CD4-positive, alpha-beta T cell (primary cell): Measurements from ENCODE around the gene METTL6. TPM values are rescaled to one million over a fixed set of nuclear protein-coding genes. Genes with fewer than 3 reads are reported as not detected.

Experiments
- ATAC-seq: fragments of 200-7000 bp; cut with Tn5 transposase; one replicate; pipeline ENCODE4 v1.10.0; 2022; ENCODE audit warnings: mild to moderate bottlenecking; ENCODE audit not compliant: poor library complexity
- CTCF ChIA-PET: fragments of 350-600 bp; sonication (Branson Sonifier 250); formaldehyde crosslinking; loops from one replicate; lab custom pipeline; 2021; ENCODE audit warnings: antibody characterized with exemption, inconsistent platforms; lab: Charles Lee
- POLR2A ChIA-PET: fragments of 350-600 bp; sonication (Branson Sonifier 250); formaldehyde crosslinking; loops from one replicate; lab custom pipeline; 2021; ENCODE audit warnings: antibody characterized with exemption, inconsistent platforms; lab: Charles Lee
- DNase-seq, 14 experiments: peaks; one replicate each; pipeline ENCODE4 v3.0.0-alpha.2; 2013 to 2020; ENCODE audit warnings: mixed read lengths in 2 of 14
- H3K27ac ChIP-seq, 2 donors: one replicate each; pipeline versions ENCODE4 v1.5.1 to v1.7.0; 2013; ENCODE audit warnings: low read length in 2 of 2, low read depth in 1 of 2, mild to moderate bottlenecking in 1 of 2
- H3K27me3 ChIP-seq, 2 experiments: 1 replicate in 1 of 2; 2 replicates in 1 of 2; pipeline versions ENCODE4 v1.6.1 to v1.7.0; 2013; ENCODE audit warnings: low read length in 2 of 2, control low read depth in 1 of 2, mild to moderate bottlenecking in 1 of 2, moderate library complexity in 1 of 2; ENCODE audit not compliant: insufficient read depth in 2 of 2, control insufficient read depth in 1 of 2
- H3K36me3 ChIP-seq: one replicate; pipeline ENCODE4 v1.6.1; 2013; ENCODE audit warnings: low read length, control low read depth; ENCODE audit not compliant: insufficient read depth
- H3K4me1 ChIP-seq: one replicate; pipeline ENCODE4 v1.6.1; 2013; ENCODE audit warnings: low read length, control low read depth; ENCODE audit not compliant: insufficient read depth
- H3K4me3 ChIP-seq: one replicate; pipeline ENCODE4 v1.5.1; 2013; ENCODE audit warnings: mild to moderate bottlenecking, low read length, moderate library complexity
- H3K9me3 ChIP-seq, 2 experiments: 1 replicate in 1 of 2; 2 replicates in 1 of 2; pipeline versions ENCODE4 v1.6.1 to v1.7.0; 2013; ENCODE audit warnings: low read length in 2 of 2, mild to moderate bottlenecking in 2 of 2, control low read depth in 1 of 2, moderate library complexity in 1 of 2; ENCODE audit not compliant: control insufficient read depth in 1 of 2, insufficient read depth in 1 of 2
- H3K27ac Mint-ChIP-seq: one replicate; pipeline ENCODE4 v1.8.0; 2020; ENCODE audit warnings: mixed read lengths
- H3K27me3 Mint-ChIP-seq: one replicate; pipeline ENCODE4 v1.8.0; 2021; ENCODE audit warnings: mixed read lengths
- H3K36me3 Mint-ChIP-seq: one replicate; pipeline ENCODE4 v1.8.0; 2021; ENCODE audit warnings: low read depth, mixed read lengths
- H3K4me1 Mint-ChIP-seq: one replicate; pipeline ENCODE4 v1.8.0; 2021; ENCODE audit warnings: low read depth, mixed read lengths
- H3K4me3 Mint-ChIP-seq: one replicate; pipeline ENCODE4 v1.8.0; 2020; ENCODE audit warnings: mild to moderate bottlenecking, mixed read lengths
- H3K9me3 Mint-ChIP-seq: one replicate; pipeline ENCODE4 v1.8.0; 2020; ENCODE audit warnings: mixed read lengths
- CTCF ChIP-seq: fragments of 200-600 bp; IDR thresholded peaks from one replicate; pipeline ENCODE4 v1.8.0; 2022; ENCODE audit warnings: antibody characterized with exemption, mild to moderate bottlenecking
- intact Hi-C, 2 experiments: fragments of 100-400 bp; cut with DNase I in 1 of 2; cut with micrococcal nuclease in 1 of 2; formaldehyde crosslinking; loops; one replicate each; pipeline versions ENCODE4 v1.15.1 to v1.9.0; 2023 to 2025; cut with DNase I, micrococcal nuclease
- total RNA-seq, 174 experiments: library from RNA in 2 of 174; stranded (reverse) in 2 of 174; gene quantifications; one replicate each; pipeline ENCODE4 v1.2.3 and lab custom pipeline; 2021 to 2026

METTL6 gene
- total RNA-seq, 2 experiments from 2014 or later = 4.7 to 5.7 TPM

- Mint-ChIP-seq H3K4me1 (peaks cover 32% of the 10 kb centered on the region), H3K4me3 (no peak overlapping the region), H3K27ac (no peak overlapping the region), H3K36me3 (peaks cover 77% of the 10 kb centered on the region), H3K27me3 (no peaks in the 10 kb centered on the region), H3K9me3 (no peaks in the 10 kb centered on the region)
- intact Hi-C loops = loop anchor here in 1 of 2 experiments (10.0 kb wide), 2 partner anchors 121 to 769 kb away; no protein-coding TSS in a partner anchor
- no peaks in the 10 kb centered on the region for H3K27me3 ChIP-seq
- H3K4me3 ChIP-seq = no peak overlapping the region
- no peak for DNase-seq
- CTCF ChIA-PET = interaction anchor here (0.6 kb wide), 1 partner anchor 834 kb away, joined by 3 read pairs; no protein-coding TSS in a partner anchor
- ATAC-seq = no peak
- peaks cover 80% of the 10 kb centered on the region for H3K36me3 ChIP-seq
- peaks cover 11% of the 10 kb centered on the region for H3K4me1 ChIP-seq
- POLR2A ChIA-PET = no interaction called here
- H3K9me3 ChIP-seq = no peaks in the 10 kb centered on the region
- TF ChIP-seq CTCF = no peak
- H3K27ac ChIP-seq = no peak overlapping the region
Measured at GRCh38 chr3:15433531-15433930, 6.2 kb upstream of the METTL6 start.

DNA sequence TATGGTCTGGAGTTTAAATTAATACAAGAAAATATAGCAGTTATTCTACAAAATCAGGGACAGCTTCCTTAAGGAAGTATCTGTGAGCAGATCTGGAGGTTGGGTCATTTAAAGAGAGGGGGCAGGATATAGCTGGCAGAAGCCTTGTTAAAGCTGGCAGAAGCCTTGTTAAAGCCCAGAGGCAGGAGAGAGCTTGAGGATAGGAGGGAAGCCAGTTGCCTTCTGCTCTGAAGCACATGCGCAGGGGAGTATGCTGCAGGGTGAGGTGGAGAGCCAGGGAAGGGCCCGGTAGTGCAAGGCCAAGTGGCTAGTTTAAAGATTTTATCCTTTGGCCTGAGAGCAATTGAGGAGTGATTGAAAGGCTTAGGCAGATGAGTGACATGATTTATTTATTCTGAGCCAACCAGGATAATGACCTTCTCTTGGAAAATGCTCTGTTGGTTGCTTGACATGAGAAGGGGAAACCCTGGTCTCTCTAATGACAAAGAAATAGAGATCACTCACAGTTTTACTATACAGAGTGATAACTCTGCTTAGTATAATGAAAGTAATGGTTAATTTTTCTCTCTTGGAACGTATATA is 4.0 kb upstream of the METTL6 start:
- Mint-ChIP-seq H3K4me1 (peaks cover 53% of the 10 kb centered on the region), H3K9me3 (no peaks in the 10 kb centered on the region), H3K36me3 (peaks cover 79% of the 10 kb centered on the region), H3K27me3 (no peaks in the 10 kb centered on the region), H3K4me3 (no peak overlapping the region), H3K27ac (no peak overlapping the region)
- H3K4me1 ChIP-seq = peaks cover 24% of the 10 kb centered on the region
- peaks cover 58% of the 10 kb centered on the region for H3K36me3 ChIP-seq
- ATAC-seq (no peak), DNase-seq (no peak)
- no peaks in the 10 kb centered on the region for H3K9me3 ChIP-seq
- no peak overlapping the region for H3K27ac ChIP-seq
- ChIA-PET CTCF (no interaction called here), POLR2A (no interaction called here)
- no peak overlapping the region for H3K4me3 ChIP-seq
- no peak for TF ChIP-seq CTCF
- H3K27me3 ChIP-seq = no peaks in the 10 kb centered on the region
- intact Hi-C loops = loop anchor here in 1 of 2 experiments (10.0 kb wide), 2 partner anchors 123 to 767 kb away; no protein-coding TSS in a partner anchor

- Mint-ChIP-seq H3K4me1 (peaks cover 61% of the 10 kb centered on the region), H3K27me3 (no peaks in the 10 kb centered on the region), H3K9me3 (no peaks in the 10 kb centered on the region), H3K4me3 (peak overlapping the region; percentile 64), H3K27ac (no peak overlapping the region), H3K36me3 (peaks cover 80% of the 10 kb centered on the region)
- Histone ChIP-seq H3K4me1 (peaks cover 31% of the 10 kb centered on the region), H3K27me3 (no peaks in the 10 kb centered on the region), H3K9me3 (no peaks in the 10 kb centered on the region), H3K4me3 (no peak overlapping the region), H3K36me3 (peaks cover 51% of the 10 kb centered on the region), H3K27ac (no peak overlapping the region)
- CTCF ChIA-PET = interaction anchor here (0.6 to 2.5 kb wide), 2 partner anchors 163 to 321 kb away, joined by 4 to 7 read pairs; no protein-coding TSS in a partner anchor
- POLR2A ChIA-PET = no interaction called here
- no peak for TF ChIP-seq CTCF
- DNase-seq (no peak), ATAC-seq (no peak)
- intact Hi-C loops = loop anchor here in 1 of 2 experiments (10.0 kb wide), 2 partner anchors 124 to 766 kb away; no protein-coding TSS in a partner anchor
Measured at GRCh38 chr3:15430624-15431023, 3.3 kb upstream of the METTL6 start.
